ENCODE measurements around the gene MAMDC2.

Gene MAMDC2

DNA sequence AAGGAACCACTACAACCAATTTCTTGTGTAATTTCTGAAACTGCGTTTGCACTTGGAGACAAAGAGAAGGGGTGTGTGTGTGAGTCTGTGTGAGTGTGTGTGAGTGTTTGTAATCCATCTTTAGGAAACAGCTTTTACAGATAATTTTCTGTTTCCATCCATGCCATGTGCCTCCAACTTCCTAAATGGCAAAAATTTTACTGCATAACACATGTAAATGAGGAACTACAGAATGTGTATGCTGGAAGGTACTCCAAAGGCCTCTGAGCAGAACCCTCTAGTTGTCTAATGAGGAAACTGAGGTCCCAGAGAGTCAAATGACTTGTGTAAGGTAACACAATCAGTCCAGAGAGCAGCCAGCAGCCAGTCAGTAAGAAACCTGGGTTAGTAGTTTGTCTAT lies 20.8 kb downstream of the MAMDC2 start:
- no peak for DNase-seq (ENCODE audit: low read depth in 3 of 3)

DNA sequence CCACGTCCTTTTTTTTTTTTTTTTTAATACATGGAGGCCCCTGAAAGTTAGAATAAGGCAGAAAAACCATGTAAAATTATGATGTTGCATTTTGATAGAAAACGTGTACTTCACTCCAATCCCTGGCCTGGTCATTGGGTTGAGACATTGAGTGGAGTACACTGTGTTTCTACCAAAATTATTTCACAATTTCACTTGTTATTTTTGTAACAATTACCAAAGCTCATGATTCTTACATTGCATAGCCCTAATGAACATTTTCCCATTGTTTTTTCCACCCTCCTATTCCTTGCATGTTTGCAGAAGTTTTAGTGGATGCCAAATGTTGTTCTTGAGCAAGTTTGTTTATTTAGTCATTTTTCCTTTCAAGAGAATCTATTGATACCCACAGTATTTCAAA lies 21.9 kb downstream of the MAMDC2 start:
- DNase-seq (ENCODE audit: low read depth in 3 of 3): no peak

DNA sequence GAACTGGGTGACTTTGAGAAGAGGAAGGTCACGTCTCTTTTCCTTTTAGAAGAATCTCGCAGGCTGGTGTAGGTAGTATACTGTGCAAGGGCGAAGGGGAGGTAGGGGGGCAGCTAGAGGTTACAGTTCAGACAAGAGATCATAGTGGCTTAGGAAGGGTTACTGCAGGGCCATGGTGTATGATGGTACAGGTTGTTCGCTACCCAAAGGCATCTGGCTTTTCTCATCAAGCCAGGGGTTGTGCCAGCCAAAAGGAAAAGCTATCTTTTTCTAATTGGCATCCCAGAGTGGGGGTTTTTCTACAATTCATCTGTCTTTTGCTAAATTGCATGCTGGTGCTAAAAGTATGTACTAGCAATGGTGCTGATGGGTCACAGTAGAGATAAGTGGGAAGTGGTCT lies 22.8 kb downstream of the MAMDC2 start:
- DNase-seq (ENCODE audit: low read depth in 3 of 3): no peak

DNA sequence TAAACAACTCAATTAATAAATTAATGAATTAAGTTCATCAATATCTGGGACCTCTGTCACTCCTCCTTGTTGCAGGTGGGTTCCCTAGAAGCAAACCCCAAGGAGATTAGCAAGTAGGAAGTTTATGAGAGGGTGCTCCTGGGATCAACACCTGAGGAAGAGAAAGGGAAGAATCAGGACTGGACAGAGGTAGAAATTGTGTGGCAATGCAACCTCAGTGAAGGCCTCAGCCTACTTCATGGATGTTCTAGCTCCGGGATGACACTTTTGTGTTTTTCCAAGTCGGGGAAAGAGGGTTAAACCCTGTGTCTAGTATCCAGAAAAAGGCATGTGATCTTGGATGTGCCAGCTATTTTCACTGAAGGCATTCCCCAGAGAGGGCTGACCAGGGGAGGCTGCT lies 23.2 kb downstream of the MAMDC2 start:
- DNase-seq (ENCODE audit: low read depth in 3 of 3): no peak

DNA sequence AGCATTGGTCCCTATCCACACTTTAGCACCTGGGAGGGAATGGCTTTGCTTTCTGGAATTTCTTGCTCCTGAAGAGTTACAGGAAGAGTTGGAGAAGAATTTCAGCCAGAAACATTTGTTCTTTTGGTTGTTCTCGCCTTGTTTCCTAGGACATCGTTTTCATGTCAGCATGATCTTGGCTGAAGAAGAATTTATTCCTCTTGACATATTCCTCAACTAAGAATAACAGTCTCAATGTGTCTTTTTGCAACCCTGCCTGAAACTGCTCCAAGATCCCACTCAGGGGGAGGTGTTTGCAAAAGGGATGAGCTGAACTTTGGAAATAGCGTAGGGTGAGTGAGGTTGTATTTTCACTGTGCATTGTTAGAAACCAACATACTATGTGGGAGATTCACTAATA lies 26.1 kb downstream of the MAMDC2 start:
- DNase-seq (ENCODE audit: low read depth in 3 of 3): no peak

DNA sequence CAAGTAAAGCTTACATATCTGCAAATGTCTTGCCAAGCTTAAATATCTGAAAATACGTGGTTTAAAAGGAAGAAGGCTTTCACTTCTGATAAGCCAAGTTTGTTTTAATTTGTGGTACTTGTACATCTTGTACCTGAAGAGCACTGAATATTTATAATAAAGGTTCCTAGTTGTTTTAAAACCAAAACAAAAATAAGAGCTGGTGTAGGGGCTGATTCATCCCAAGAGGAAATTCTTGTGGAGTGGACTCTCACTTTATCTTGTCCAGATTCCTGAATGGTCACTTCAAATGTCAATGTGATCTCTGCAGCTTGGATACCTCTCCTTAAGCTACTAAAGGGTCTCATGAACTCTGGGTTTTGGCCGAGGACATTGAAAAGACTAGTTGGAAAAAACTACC lies 29.5 kb downstream of the MAMDC2 start:
- DNase-seq (ENCODE audit: low read depth in 3 of 3): no peak

DNA sequence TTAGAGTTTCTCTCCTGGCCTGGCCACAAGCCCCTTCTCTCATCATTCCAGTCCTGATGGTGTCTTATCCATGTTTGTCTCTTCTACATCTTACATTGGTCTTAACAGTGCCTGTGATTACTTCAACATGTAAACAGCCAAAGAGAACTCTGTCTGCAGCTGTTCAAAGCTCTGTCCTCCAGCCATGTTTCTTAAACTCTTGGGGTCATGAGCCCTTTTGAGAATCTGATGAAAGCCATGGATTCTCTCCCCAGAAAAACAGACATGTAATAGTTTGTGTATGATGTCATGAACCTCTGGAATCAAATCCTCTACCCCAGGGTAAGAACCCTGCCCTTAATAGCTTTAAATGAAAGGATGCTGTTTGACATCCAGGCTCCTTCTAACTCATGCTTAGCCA lies 30.1 kb downstream of the MAMDC2 start:
- no peak for DNase-seq (ENCODE audit: low read depth in 3 of 3)

DNA sequence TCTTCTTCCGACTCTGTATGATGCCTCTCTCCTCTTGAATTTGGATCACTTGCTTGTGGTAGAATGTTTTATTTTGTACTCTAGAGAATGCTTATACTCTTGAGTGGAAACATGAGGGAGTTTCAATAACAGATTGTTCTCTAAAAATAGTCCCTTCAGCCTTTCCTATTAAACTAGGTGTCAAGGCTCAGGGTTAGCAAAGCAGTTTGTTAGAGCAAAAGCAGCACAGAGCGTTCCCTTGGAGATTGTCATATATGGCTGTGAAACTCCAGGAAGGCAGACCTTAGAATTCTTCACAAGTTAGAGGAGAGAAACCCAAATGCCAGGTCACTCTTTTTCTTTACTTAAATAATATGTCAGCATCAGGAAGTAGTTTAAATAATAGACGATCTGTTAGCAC lies 33.0 kb downstream of the MAMDC2 start:
- DNase-seq (ENCODE audit: low read depth in 3 of 3): no peak

DNA sequence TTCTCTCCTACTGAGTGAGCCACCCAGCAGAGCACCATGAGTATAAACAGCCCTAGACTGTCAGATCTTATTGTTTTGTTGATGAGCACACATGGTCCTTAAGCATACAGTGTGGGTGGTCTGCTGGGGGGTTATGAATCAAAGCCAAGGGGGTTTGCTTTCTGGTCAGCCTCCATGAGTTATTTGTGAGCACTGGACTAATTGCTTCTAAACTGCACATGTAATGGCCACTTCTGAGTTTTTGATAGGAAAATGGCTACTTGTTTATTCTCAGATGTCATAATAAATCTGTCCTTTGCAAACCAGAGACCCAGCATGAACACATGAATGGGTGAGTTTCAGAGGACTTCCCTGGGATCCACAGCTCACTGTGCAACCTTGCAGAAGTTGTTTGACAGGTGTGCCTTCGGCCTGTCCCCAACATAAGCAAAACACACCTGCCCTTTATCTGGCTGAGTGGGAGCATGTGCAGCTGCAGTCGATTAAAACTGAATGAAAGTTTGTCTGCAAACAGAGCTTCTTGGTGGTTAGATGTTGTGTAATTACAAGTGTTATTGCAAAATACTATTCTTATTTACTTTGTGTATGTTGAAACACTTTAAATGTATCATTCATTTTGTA lies 35.9 kb downstream of the MAMDC2 start:
- no peak for DNase-seq (ENCODE audit: low read depth in 3 of 3)

DNA sequence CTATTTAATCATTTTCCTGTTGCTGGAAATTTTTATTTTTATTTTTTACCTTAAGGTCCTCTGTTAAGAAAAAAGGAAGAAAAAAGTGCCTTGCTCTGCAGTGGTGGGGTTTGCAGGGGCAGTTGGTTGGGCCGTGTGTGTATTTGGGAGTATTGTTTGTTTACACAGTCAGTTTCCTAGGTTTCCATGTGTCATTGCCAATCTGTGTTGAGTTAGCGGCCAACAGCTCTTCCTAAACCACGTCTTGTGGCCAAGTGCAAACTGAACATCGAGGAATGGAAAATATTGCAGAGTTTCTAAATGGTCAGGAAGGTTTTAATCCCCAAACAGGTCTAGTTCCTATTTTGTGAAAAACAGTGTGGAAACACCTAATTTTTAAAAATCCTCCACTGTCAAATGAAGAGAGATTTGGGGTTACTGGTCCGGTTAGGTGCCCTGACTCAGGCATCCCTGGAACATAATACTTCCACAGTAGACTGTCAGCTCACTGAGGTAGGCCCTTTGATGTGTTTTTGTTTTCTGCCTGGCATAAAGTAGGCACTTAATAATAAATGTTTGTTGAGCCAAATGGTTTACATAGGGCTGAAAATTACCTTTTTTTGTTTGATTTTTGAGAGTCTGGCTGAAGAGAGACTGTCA lies 37.0 kb downstream of the MAMDC2 start:
- DNase-seq (ENCODE audit: low read depth in 3 of 3): no peak

DNA sequence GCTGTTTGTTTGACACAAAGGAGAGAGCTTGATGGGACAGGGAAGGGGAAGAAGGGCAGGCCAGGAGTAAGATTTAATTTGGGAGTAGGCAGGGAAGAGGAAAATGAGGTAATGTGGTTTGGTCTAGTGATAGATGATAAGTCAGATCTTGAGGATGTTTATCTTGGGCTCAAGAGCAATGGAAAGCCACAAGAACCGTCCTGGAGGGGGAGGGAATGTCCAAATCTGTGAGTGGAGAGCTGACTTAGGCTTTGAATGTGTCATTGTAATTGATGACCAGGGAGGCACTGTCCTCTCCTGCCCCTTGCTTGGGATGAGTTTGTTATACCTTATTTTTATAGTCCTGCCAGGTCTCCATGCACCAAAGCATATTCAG lies 37.5 kb downstream of the MAMDC2 start:
- no peak for DNase-seq (ENCODE audit: low read depth in 3 of 3)

DNA sequence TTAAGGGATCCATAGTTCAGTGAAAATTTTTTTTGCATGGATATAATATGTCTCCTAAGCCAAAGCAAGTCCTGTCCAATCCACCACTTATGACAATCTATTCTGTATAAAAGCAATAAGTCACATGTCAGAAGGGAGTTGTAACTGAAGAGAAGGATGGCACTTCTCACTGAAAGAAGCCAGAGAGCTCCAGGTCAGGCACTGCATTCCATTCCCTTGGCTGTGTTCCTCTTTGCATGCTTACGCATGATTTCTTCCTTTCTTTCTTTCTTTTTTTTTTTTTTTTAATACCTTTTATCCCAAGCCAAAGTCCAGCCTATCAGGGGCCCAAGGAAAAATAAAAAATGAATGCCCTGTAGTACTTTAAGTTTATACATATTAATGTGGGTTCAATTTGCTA lies 39.8 kb downstream of the MAMDC2 start:
- no peak for DNase-seq (ENCODE audit: low read depth in 3 of 3)

DNA sequence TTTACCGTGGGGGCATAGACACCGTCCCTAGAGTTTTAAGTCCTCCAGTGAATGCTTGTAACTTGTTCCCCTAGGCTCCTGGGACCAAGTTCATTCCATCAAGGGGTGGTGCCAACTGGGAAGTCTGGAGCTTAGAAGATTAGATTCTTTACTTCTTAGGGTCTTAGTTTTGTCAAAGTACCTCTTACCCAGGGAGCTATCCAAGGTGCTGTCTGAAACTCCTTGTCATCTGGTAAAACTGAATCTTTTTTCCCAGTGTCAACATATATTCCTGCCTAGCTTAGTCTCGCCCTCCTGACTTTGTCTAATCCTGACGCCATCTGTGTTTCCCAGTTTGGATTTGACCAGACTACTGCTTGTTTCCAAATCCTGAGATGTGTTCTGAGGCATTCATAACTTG lies 41.6 kb downstream of the MAMDC2 start:
- DNase-seq (ENCODE audit: low read depth in 3 of 3): no peak

DNA sequence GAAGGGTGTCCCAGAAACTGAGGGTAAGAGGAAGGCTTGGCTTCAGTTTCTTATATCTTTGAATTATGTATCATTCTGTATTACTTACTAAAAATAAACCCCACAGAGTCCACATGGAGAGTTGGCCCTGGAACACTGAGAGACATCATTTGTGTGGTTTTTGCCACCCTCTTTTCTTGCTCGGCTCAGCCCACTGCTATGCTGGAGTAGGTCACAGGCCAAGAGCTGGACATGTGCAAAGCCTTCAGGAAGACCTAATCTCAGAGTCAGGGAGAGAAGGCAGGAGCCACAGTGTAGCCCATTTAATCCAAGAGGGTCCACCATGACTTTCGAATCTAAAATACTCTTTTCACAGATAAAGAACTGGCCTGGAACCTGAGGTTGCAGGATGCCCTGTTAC lies 47.5 kb downstream of the MAMDC2 start:
- DNase-seq (ENCODE audit: low read depth in 3 of 3): no peak

DNA sequence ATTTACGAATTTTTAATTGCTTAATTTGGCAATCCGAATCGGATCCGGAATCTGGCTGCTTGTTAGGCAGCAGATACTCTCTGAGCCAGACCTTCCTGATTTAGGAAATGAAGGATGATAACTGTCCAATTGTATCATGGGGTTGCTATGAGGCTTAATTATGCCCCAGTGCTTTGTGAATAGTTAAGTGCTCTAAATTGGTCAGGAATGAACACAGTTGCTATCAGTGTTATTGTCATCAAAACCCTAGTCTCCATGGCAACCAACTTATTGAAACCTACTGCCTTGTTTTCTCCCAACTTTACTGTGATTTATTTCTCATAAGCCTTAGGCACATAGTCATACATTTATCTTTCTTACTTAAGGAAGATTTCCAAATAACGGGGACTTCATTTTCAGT lies 47.9 kb downstream of the MAMDC2 start:
- DNase-seq (ENCODE audit: low read depth in 3 of 3): no peak

DNA sequence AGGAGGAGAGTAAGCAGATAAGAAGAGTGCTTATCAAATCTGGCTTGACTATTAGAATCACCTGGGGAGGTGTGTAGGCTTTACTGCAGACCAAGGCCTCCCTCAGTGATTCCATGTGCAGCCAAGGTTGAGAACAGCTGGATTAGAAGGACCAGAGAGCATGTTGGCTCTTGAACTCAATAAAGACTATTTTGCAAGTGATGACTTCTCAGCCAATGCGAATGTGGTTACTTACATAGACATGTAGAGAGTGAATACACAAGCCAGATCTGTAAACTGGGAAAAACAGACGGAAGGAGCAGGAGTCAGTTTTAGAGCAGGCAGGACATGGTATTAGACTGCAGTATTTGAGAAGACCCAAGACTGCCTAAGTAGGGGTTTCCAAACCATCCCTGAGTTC lies 48.5 kb downstream of the MAMDC2 start:
- DNase-seq (ENCODE audit: low read depth in 3 of 3): no peak

DNA sequence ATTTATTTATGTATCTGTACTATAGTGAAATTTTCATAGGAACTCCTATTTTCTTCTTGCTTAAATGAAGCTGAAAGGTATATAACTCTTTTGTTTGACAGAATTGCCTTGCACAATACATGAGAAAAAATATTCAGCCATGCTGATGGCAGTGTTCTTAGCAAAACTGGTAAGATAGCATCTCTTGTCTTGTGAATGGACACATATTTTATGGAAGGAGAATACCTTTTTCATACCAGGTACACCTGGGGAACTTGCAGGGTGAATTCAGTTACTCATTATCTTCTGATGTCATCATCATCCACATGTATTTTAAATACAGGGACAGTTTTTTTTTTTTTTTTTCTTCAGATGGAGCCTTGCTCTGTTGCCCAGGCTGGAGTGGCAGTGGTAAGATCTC lies 49.4 kb downstream of the MAMDC2 start:
- DNase-seq (ENCODE audit: low read depth in 3 of 3): no peak

DNA sequence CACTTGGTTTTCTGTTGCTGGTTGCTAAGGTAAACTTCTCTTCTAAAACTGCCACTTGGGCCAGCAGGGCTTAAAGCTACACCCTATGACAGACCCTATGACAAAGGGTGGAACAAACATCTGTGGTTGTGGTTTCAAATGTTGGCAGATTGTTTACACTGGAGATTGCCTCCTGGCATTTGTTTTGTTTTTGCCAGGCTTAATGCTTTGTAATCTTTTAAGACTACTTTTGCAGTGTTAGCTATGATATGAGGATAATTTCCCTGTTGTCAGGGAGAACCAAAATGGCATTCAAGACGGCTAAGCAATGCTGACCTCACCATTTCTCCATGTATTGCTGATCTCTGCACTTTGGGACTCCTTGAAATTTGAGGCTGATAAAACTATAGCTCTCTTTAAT lies 50.3 kb downstream of the MAMDC2 start:
- no peak for DNase-seq (ENCODE audit: low read depth in 3 of 3)

DNA sequence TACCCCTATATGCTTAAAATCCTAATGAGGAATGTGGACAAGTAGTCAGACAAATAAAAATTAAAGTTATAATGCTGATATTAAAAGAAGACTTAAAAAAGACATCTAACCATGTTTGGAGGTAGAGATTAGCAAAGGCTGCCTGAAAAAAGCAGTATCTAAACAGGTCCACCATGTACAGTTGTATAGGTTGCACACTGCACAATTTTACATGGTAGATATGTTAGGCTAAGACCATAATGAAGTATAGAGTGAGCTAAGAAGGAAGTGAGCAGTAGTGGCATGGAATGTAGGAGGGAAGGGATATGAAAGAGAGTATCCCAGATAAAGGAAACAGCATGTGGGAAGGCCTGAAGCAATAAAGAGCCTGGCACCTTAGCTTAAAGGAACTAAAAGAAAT lies 51.1 kb downstream of the MAMDC2 start:
- DNase-seq (ENCODE audit: low read depth in 3 of 3): no peak

DNA sequence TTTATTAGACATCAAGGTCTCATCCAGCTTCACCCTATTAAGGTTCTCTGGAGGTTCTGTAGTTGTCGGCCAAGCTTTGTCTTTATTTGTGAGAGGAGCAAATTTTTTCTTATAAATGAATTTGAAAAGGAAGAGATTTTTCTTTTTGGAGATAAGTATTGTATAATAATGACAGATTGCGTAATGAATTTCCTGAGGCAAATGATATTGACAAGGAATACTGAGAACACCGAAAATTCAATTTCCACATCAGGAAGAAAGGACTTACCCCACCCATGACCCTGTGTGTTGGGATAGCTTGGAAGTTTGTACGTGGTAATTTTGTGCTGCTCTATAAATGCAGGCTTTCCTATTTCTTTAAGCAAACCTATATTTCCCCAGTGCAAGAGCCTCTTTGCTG lies 53.5 kb downstream of the MAMDC2 start:
- DNase-seq (ENCODE audit: low read depth in 3 of 3): no peak

DNA sequence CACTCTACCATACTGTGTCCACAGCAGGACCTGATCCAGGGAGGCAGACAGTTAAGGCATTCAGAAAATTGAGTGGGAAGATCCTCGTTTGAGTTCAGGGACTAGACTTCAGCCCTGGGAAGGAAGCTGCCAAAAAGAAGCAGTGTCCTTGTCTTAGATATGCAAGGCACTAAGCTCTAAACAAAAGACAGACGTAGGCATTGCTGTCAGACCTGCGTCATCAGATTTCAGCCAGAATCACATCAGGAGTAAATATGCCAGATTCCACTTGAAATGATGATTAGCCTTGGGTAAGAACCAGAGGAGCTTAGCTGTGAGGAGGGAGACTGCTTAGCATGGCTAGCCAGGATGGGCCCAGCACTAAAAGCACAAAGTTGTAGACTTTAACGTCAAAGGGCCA lies 56.7 kb downstream of the MAMDC2 start:
- DNase-seq (ENCODE audit: low read depth in 3 of 3): no peak

DNA sequence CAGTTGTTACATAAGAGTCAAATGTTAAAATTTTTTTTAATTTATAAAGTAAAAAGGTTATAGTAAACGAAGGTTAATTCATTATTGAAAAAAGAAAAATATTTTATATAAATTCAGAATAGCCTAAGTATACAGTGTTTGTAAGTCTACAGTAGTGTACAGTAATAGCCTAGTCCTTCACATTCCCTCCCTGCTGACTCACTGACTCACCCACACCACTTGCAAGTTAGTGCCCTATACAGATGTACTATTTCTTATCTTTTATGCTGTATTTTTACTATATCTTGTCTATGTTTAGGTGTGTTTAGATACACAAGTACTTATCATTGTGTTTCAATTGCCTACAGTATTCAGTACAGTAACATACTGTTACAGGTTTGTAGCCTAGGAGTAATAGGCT lies 57.6 kb downstream of the MAMDC2 start:
- no peak for DNase-seq (ENCODE audit: low read depth in 3 of 3)

DNA sequence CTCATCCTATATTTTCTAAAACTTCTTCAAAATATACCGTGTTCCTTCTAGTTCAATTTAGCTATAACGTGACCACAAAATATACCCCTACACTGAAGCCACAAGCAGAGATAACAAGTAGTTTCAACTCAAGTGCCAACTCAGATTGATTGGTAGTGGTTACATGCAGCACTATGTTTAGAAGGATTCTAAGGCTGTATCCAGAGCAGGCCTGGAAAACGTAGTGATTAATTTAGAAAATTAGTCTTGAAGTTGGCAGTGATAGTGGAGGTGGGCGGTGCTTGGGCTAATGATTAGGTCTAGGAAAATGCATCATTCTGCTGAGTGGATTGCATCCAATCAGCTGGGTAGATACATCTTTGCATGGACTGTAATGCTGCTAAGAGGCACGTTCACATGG lies 61.5 kb downstream of the MAMDC2 start:
- DNase-seq (ENCODE audit: low read depth in 3 of 3): no peak

DNA sequence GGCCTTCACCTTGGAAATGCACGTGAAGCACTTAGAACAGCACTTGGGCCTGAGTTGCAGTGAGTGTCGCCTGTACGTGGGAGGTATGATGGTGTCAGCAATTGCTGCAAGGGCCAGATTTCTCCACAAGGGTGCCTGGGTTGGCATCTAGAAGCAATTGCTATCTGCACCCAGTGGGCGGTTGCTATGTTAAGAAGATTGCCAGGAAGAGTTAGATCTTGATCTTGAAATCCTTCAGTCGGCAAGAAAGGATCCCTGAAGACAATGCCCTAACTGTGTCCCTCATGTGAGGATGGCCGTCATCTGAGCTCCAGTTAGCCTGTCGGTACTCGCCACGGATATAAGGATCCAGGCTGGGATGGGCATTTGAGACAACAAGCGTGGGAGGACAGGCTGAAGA lies 62.9 kb downstream of the MAMDC2 start:
- DNase-seq (ENCODE audit: low read depth in 3 of 3): no peak

All from stimulated activated CD4-positive, alpha-beta T cell treated with anti-CD3 and anti-CD28 coated beads, TNF-alpha, amount 100 ng/mL, for 48 hours (primary cell).